Fibroblast of lung (primary cell): ENCODE data around the gene TCOF1. TPM values are rescaled to one million over a fixed set of nuclear protein-coding genes. Genes with fewer than 3 reads are reported as not detected.

Source experiments
- DNase-seq, 2 donors: peaks; one replicate each; pipeline versions ENCODE4 v3.0.0 to v3.0.0-alpha.2; 2010; ENCODE audit warnings: low read depth in 2 of 2
- H2AFZ ChIP-seq: 2 replicates; pipeline ENCODE4 v1.5.1; 2012; ENCODE audit warnings: low read length, control low read depth, inconsistent platforms
- H3K27ac ChIP-seq: 2 replicates; pipeline ENCODE4 v1.5.1; 2011; ENCODE audit warnings: low read length, control low read depth; ENCODE audit not compliant: insufficient read depth
- H3K27me3 ChIP-seq: 2 replicates; pipeline ENCODE4 v1.5.1; 2011; ENCODE audit warnings: mild to moderate bottlenecking, low read length; ENCODE audit not compliant: control insufficient read depth, insufficient read depth
- H3K36me3 ChIP-seq: 2 replicates; pipeline ENCODE4 v1.5.1; 2011; ENCODE audit warnings: low read length; ENCODE audit not compliant: control insufficient read depth, insufficient read depth
- H3K4me1 ChIP-seq: 2 replicates; pipeline ENCODE4 v1.5.1; 2011; ENCODE audit warnings: low read length; ENCODE audit not compliant: control insufficient read depth, insufficient read depth; ENCODE audit errors: extremely low read depth
- H3K4me2 ChIP-seq: 2 replicates; pipeline ENCODE4 v1.5.1; 2011; ENCODE audit warnings: low read length, control low read depth; ENCODE audit not compliant: insufficient read depth; ENCODE audit errors: extremely low read depth
- H3K4me3 ChIP-seq, 4 experiments: fragments of 200-600 bp in 1 of 4; sonication (generic) in 1 of 4; replicated peaks in 1 of 4; 2 replicates each; pipeline ENCODE4 v1.5.1; 2011 to 2016; ENCODE audit warnings: low read length in 4 of 4, low read depth in 3 of 4, mild to moderate bottlenecking in 3 of 4, control low read depth in 2 of 4, inconsistent platforms in 1 of 4, mixed read lengths in 1 of 4; ENCODE audit not compliant: insufficient read depth in 1 of 4; ENCODE audit errors: control extremely low read depth in 1 of 4
- H3K79me2 ChIP-seq: 2 replicates; pipeline ENCODE4 v1.5.1; 2012; ENCODE audit warnings: mild to moderate bottlenecking, low read length, inconsistent platforms; ENCODE audit not compliant: control insufficient read depth, insufficient read depth
- H3K9ac ChIP-seq: 2 replicates; pipeline ENCODE4 v1.5.1; 2011; ENCODE audit warnings: mild to moderate bottlenecking, low read length, control low read depth; ENCODE audit not compliant: insufficient read depth
- H3K9me3 ChIP-seq: 2 replicates; pipeline ENCODE4 v1.5.1; 2012; ENCODE audit warnings: low read depth, low read length; ENCODE audit not compliant: control insufficient read depth, insufficient read depth
- H4K20me1 ChIP-seq: 2 replicates; pipeline ENCODE4 v1.5.1; 2011; ENCODE audit warnings: low read length; ENCODE audit not compliant: control insufficient read depth, insufficient read depth; ENCODE audit errors: extremely low read depth
- CTCF ChIP-seq, 2 donors: IDR thresholded peaks in 1 of 2; conservative IDR thresholded peaks in 1 of 2; 1 replicate in 1 of 2; 2 replicates in 1 of 2; pipeline ENCODE4 v1.5.1; 2011 to 2012; ENCODE audit warnings: low read length in 2 of 2, control low read depth in 1 of 2, inconsistent platforms in 1 of 2, low read depth in 1 of 2, mild to moderate bottlenecking in 1 of 2
- EZH2 ChIP-seq: IDR thresholded peaks from 2 replicates; pipeline ENCODE4 v1.5.1; 2012; ENCODE audit warnings: low read length, control low read depth, mild to moderate bottlenecking; ENCODE audit errors: missing control alignments
- polyA plus RNA-seq, 2 donors: library from polyadenylated mRNA; depleted of rRNA in 1 of 2; stranded (reverse) in 1 of 2; unstranded in 1 of 2; fragments of >200 nt; gene quantifications; 2 replicates each; pipeline ENCODE4 v1.2.1, GENCODE V29; 2011 to 2012; ENCODE audit warnings: missing spikeins in 1 of 2
- total RNA-seq: library from RNA; depleted of rRNA; stranded (reverse); fragments of >200 nt; gene quantifications from 2 replicates; pipeline ENCODE4 v1.2.1, GENCODE V29; 2014

The TCOF1 gene
- total and polyA plus RNA-seq, 2 donors (not counting 1 experiment from before 2014, with no cell fraction given) = 8.5 to 10.6 TPM

- DNase-seq = peak; percentile 8 to 47
These were observed 981 bp downstream of the TCOF1 start for GRCh38 chr5:150358261-150359095.

GRCh38 chr5:150361301-150361700 is 3.8 kb downstream of the TCOF1 start:
- no peak for DNase-seq
- peaks cover 14% of the 10 kb centered on the region for H3K36me3 ChIP-seq
- H2AFZ ChIP-seq = no peak overlapping the region
- no peak overlapping the region for H3K9ac ChIP-seq
- no peak overlapping the region for H3K4me3 ChIP-seq
- H3K27me3 ChIP-seq = no peaks in the 10 kb centered on the region
- no peaks in the 10 kb centered on the region for H3K9me3 ChIP-seq
- H4K20me1 ChIP-seq = no peaks in the 10 kb centered on the region
- TF ChIP-seq EZH2 = no peak
- no peak for TF ChIP-seq CTCF (conservative IDR thresholded peaks at IDR 0.05 in 1 of 2, IDR thresholded peaks at IDR 0.05 in 1 of 2; ENCODE audit: low read depth in 1 of 2, low read length in 2 of 2)
- H3K4me1 ChIP-seq = no peaks in the 10 kb centered on the region
- H3K4me2 ChIP-seq = no peak overlapping the region
- H3K79me2 ChIP-seq = peaks cover 25% of the 10 kb centered on the region
- H3K27ac ChIP-seq = no peak overlapping the region

More at GRCh38 chr5:150358261-150359095, 981 bp downstream of the TCOF1 start:
- H3K4me2 ChIP-seq = peak overlapping the region; percentile 89
- no peak for TF ChIP-seq CTCF (conservative IDR thresholded peaks at IDR 0.05 in 1 of 2, IDR thresholded peaks at IDR 0.05 in 1 of 2; ENCODE audit: low read depth in 1 of 2, low read length in 2 of 2)
- TF ChIP-seq EZH2 = no peak
- H3K36me3 ChIP-seq = peaks cover 12% of the 10 kb centered on the region
- peaks cover 25% of the 10 kb centered on the region for H3K79me2 ChIP-seq
- H3K9me3 ChIP-seq = no peaks in the 10 kb centered on the region
- no peaks in the 10 kb centered on the region for H3K4me1 ChIP-seq
- peak overlapping the region; percentile 85 to 88 (median 86) for H3K4me3 ChIP-seq
- peak overlapping the region; percentile 74 for H2AFZ ChIP-seq
- H3K27ac ChIP-seq = peak overlapping the region; percentile 71
- H3K9ac ChIP-seq = peak overlapping the region; percentile 80
- no peaks in the 10 kb centered on the region for H3K27me3 ChIP-seq
- no peaks in the 10 kb centered on the region for H4K20me1 ChIP-seq

- Histone ChIP-seq H3K79me2 (peaks cover 19% of the 10 kb centered on the region), H3K27me3 (no peaks in the 10 kb centered on the region), H2AFZ (no peak overlapping the region), H3K4me3 (no peak overlapping the region), H3K4me1 (no peaks in the 10 kb centered on the region), H3K4me2 (no peak overlapping the region), H3K36me3 (peaks cover 17% of the 10 kb centered on the region), H3K27ac (no peak overlapping the region), H4K20me1 (no peaks in the 10 kb centered on the region), H3K9me3 (no peaks in the 10 kb centered on the region), H3K9ac (no peak overlapping the region)
- TF ChIP-seq EZH2 (no peak), CTCF (conservative IDR thresholded peaks at IDR 0.05 in 1 of 2, IDR thresholded peaks at IDR 0.05 in 1 of 2; ENCODE audit: low read depth in 1 of 2, low read length in 2 of 2) (no peak)
- no peak for DNase-seq
These were observed 5.7 kb downstream of the TCOF1 start for GRCh38 chr5:150363185-150363584.
